ENCODE data around the gene EHD4.

Gene EHD4

DNA sequence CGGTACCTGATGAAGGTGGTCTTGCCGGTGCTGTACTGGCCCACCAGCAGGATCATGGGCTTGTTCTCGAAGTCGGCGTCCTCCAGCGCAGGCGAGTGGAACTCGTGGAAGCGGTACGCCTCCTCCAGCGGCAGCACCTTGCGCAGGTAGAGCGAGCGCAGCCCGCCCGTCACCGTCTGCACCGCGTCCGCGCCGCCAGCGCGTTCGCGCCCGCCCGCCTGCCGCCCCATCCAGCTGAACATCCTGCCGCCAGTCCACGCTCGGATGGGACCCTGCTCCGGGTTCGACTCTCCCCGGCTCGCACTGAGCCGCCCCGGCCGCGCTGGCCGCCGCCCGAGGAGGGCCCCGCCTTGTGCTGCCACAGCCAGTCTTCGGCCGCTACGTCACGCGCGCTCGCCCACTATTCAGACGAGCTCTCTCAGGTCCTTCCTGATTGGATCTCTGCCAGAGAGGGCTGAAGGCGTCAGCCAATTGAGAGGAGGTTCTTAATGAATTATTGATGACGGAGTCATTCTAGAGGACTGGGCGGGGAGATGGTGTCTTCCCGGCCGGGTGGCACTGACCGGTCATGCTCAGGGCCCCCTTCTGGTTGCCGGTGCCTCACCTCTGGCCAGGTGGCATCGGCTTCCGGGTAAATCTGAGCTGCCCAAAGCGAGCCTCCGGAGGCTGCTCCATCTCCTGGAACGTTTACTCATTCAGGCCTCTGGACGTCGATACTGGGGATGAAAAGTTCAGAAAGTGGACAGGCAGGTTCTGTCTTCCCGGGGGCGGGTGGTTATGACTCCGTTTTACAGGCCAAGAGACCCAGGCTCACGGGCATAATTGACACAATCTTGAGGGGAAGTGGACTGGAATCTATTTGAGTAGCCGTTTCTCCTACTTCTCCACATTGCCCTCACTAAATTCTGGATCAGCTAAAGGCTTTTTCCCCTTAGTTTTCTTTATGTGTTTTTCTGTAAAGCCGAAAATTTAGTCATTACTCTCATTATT, at the start of gene EHD4:
Gene EHD4, minus strand, starts transcription at position 305 of the 990 bp plus-strand sequence. Its CDS starts 63 bp downstream, at position 242.
- DNase-seq (ENCODE audit: low read depth) = peak; percentile 100

GRCh38 chr15:42021593-42021992, 49.2 kb upstream of the EHD4 start:
- no peak for DNase-seq (ENCODE audit: low read depth)

GRCh38 chr15:42020713-42021273, 48.4 kb upstream of the EHD4 start, which contains the start of gene PLA2G4E:
Gene PLA2G4E, minus strand, starts transcription at chr15:42021042. Its CDS starts 12 bp downstream, at chr15:42021030.
- DNase-seq (ENCODE audit: low read depth) = no peak

DNA sequence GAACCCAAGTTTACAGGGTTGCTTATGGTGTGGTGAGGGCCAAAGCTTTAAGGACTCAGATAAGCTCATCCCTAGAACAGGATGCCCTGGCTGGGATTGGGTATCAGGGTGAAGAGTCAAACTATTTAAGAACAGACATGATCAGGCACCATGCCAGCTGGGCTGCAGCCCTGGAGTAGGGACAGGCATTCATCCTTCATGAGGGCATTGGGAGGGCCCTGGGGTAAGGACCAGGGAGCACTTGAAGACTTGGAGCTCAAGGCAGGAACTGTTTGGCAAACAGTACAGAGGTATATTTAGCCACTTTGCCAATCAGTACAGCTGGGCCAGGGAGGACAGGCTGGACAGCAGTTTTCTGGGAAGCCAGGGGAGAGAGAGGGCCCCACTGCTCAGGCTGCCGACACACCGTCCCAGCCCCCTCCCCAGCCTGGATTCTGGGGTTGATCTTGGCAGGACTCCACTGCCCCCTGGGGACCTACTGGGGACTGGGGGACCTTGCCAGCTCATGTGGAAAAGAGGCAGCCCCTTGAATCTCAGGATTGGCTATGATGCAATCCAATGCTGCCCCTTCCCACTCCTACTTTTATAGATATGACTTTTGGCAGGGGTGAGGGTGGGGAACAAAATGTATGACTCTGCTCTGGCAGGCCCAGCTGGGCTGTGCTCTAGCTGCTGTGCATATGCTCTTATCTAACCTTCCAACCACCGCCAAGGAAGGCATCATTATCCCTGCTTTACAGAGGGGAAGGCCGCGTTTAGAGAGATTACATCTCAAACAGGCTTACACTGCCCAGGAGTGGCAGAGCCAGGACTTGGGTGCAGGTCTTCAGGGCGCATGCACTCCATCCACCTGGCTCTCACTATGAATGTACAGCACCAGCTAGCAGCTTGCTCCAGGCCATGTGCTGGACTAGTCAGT, 46.2 kb upstream of the EHD4 start:
- DNase-seq (ENCODE audit: low read depth) = no peak

- DNase-seq (ENCODE audit: low read depth) = no peak
Observed at GRCh38 chr15:42016971-42017370, 44.6 kb upstream of the EHD4 start.

DNA sequence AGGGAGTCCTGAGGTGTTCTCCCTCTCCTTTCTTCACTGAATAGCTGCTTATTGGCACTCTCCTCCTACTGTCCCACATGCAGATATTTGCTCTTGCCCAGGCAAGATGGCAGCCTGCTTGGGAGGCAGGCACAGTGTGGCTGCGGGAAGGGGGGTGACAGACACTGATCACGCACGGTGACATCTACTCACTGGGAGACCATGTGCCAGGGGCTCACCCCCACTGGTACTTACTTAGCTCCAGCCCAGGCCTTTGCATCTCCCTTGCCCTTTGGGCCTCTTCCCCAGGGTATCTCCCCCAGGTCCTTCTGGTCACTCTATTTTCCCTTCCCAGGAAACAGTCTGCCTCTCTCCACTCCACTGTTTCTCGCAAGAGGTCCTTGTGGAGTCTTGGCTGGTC, 42.0 kb upstream of the EHD4 start:
- no peak for DNase-seq (ENCODE audit: low read depth)

DNA sequence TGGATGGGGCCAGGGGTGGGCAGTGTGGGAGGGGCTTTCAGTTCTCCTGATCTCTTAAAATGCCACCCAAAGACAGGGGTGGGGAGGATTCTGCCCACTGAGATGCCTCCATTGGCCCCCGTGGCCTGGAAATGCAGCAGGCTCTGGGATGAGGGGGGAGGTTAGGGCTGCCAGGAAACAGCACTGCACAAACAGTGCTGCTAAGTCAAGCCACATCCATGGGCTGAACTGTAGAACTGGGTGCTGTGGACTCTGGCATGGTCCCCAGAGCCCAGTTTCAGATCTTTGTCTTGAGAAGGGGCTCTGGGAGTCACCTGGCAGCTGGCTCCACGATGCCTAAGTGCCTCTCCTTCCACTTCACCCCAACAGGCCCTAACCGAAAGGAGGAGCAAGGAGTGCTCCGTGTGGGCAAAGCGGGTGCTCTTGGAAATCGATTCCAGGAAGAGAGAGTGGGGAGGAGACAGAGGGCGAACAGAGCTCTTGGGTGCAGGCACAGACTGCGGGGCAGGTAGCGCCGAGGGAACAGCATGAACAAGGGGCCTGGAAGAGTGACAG, 40.6 kb upstream of the EHD4 start:
- no peak for DNase-seq (ENCODE audit: low read depth)

DNA sequence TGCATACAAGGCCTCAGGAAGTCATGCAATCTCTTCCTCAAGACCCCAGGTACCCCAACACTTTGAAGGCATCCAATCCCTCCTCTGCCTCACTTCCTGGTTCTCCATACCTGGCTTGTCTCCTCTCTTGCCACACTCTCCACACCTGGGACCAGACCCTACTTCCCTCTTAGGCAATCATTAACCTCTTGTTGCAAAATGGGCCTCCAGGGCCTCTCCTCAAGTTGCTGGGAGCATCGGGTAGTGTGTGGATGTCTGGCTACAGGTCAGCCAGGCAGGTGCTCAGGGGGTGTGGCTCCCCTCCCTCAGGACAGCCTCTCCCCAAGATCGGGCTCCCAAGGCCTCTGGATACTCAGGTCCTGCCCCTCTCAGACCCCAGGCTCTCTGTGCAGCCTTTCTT, 39.9 kb upstream of the EHD4 start:
- DNase-seq (ENCODE audit: low read depth) = no peak

- no peak for DNase-seq (ENCODE audit: low read depth)
Observed at GRCh38 chr15:42011074-42011473, 38.7 kb upstream of the EHD4 start.

GRCh38 chr15:42010434-42010833, 38.1 kb upstream of the EHD4 start:
- peak; percentile 20 for DNase-seq (ENCODE audit: low read depth)

DNA sequence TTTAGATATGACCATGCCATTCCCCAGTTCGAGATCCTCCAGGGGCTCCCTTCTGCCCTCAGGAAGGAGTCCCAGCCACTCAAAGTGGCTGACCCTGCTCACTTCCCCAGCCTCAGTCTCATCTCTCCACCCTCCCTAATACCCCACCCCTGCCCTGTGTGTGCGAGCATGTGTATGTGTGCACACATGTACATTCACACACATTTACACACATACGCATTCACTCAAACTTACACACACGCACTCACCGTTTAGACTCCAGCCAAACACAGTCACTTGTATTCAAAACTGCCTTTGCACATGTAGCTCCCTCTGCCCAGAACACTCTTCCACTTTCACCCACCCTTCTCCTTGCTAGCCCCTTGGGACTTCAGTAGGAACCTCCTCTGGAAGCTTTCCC, 37.1 kb upstream of the EHD4 start:
- DNase-seq (ENCODE audit: low read depth) = no peak

DNA sequence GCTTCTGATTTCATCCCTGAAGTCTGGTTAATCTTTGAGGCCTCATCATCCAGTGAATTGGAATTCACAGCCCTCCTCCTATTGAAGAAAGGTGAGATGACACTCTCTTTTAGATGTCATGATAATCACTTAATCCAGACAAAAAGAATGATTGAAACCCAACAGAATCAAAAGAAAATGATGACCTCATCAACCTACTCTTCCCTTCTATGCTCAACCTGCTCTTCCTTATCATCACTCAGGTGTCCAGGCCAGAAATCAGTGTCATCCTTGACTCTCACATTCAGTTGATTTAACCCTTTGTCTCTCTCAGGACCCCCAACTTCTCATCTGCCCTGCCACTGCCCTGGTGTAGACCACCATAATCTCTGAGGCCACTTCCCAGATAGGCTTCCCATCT, 36.7 kb upstream of the EHD4 start:
- DNase-seq (ENCODE audit: low read depth) = no peak

DNA sequence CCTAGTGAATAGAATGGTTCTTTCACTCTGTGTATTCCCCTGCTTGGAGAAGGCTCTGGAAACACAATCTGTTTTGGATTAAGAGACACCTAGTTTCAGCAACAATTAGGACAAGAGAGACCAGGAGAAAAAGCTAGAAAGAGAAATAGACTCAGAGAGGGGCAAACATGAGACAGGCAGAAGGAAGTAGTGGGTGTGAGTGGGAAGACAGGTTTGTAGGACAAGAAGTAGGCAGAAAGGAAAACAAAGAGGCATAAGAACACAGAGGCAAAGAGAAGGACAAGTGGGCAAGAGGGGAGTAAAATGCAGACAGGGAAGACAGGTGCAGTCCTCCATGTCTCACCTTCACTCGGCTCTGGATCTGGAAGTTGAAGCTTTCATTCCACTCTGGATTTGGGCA, 35.0 kb upstream of the EHD4 start:
- DNase-seq (ENCODE audit: low read depth) = no peak

- DNase-seq (ENCODE audit: low read depth) = no peak
Observed at GRCh38 chr15:42002333-42002732, 30.0 kb upstream of the EHD4 start.

DNA sequence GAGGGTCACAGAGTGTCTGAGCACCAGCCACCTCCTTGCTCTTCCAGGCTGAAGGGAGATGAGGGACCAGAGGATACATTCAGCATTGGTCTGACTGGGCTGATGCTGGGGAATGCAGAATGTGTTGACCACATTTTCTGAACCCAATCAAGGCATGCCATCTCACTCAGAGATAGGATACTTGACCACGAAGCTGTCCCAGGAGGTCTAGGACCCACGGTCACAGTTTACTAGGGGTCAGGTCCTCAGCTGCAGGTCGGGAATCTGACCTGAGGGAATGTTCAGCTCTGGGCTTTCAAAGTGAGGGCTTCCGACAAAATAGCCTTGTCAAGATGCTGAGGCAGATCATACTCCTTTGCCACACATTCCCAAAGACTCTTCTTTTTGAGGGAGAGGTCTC, 28.9 kb upstream of the EHD4 start:
- no peak for DNase-seq (ENCODE audit: low read depth)

- no peak for DNase-seq (ENCODE audit: low read depth)
Observed at GRCh38 chr15:41999290-42000285, 27.2 kb upstream of the EHD4 start.

DNA sequence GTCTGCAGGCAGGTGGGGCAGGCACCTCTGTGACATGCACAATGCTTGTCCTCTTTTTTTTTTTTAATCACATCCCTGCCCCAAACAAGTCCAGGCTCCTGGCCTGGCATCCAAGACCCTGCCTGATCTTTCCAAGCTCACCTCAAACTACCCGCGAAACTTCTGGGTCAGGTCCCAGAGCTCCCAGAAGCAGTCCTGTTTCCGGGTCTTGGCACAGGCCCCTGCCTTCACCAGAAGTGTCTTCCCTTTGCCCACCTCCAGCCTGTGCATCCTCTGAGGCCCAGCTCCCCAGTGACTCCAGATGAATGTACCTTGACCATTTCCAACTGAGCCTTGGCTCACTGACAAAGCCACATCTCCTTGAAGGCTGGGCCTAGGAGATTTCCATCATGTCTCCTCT, 25.5 kb upstream of the EHD4 start:
- no peak for DNase-seq (ENCODE audit: low read depth)

GRCh38 chr15:41996921-41997592, 24.7 kb upstream of the EHD4 start:
- DNase-seq (ENCODE audit: low read depth) = no peak

- DNase-seq (ENCODE audit: low read depth) = no peak
Observed at GRCh38 chr15:41996376-41996775, 24.0 kb upstream of the EHD4 start.

DNA sequence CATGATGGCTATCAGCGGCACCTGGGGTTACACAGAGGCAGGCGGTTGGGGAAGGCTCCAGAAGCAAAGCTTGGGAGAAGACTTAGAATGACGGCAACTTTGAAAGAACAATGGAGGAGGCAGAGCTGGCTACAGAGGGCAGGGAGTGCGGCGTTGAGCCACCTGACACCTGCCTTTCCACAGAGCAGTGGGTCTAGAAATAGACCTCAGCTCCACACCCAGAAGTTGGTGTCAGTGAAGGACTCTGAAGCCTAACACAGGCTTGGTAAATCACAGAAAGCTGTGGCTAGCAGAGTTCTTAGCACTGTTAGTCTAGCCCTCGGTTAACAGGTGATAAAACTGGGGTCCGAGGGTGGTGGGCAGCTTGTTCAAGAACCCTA, 23.1 kb upstream of the EHD4 start:
- DNase-seq (ENCODE audit: low read depth) = no peak

Measured in iris pigment epithelial cell (primary cell).